ENCODE results near the gene ITGB5.

DNA sequence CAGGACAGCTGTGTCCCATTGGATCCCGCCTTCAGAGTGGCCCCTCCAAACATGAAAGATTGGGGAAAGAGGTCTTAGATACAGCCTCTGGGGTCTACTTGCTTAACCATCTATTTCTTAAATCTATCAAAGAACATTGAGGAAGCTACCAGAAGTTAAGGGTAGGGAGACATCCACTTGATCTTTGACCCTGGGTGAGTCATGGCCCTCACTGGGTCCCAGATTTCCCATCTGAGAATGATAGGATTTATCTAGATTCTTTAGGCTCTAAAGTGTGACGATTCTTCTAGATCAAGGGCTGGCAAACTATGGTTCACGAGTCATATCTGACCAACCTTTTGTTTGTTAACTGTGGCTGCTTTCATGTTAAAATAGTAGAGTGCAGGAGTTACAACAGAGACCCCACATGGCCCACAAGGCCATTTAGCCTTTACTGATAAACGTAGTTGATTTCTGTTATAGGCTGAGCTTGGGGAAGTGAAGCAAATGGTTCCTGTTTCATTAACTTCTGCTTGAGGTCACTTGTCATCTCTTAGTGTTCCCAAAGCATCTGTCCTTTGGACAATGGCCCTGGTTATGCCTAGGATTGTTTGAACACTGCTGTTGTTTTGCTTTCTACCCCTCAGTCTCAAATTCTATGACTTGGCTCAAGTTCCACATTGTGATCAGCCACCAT lies 39.4 kb upstream of the ITGB5 start:
- TF ChIP-seq, protein P1, sequence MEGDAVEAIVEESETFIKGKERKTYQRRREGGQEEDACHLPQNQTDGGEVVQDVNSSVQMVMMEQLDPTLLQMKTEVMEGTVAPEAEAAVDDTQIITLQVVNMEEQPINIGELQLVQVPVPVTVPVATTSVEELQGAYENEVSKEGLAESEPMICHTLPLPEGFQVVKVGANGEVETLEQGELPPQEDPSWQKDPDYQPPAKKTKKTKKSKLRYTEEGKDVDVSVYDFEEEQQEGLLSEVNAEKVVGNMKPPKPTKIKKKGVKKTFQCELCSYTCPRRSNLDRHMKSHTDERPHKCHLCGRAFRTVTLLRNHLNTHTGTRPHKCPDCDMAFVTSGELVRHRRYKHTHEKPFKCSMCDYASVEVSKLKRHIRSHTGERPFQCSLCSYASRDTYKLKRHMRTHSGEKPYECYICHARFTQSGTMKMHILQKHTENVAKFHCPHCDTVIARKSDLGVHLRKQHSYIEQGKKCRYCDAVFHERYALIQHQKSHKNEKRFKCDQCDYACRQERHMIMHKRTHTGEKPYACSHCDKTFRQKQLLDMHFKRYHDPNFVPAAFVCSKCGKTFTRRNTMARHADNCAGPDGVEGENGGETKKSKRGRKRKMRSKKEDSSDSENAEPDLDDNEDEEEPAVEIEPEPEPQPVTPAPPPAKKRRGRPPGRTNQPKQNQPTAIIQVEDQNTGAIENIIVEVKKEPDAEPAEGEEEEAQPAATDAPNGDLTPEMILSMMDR (IDR thresholded peaks at IDR 0.05; ENCODE audit: low read length): no peak
- no peak for TF ChIP-seq EZH2 (IDR thresholded peaks at IDR 0.05; ENCODE audit: borderline replicate concordance, low read length)

Data from OCI-LY1 (cell line).